Fibroblast of skin of right biceps (primary cell): ENCODE data around the gene SOHLH2.

ENCODE experiments used
- DNase-seq: peaks from one replicate; pipeline ENCODE4 v3.0.0-alpha.2; 2013

Gene SOHLH2

DNA sequence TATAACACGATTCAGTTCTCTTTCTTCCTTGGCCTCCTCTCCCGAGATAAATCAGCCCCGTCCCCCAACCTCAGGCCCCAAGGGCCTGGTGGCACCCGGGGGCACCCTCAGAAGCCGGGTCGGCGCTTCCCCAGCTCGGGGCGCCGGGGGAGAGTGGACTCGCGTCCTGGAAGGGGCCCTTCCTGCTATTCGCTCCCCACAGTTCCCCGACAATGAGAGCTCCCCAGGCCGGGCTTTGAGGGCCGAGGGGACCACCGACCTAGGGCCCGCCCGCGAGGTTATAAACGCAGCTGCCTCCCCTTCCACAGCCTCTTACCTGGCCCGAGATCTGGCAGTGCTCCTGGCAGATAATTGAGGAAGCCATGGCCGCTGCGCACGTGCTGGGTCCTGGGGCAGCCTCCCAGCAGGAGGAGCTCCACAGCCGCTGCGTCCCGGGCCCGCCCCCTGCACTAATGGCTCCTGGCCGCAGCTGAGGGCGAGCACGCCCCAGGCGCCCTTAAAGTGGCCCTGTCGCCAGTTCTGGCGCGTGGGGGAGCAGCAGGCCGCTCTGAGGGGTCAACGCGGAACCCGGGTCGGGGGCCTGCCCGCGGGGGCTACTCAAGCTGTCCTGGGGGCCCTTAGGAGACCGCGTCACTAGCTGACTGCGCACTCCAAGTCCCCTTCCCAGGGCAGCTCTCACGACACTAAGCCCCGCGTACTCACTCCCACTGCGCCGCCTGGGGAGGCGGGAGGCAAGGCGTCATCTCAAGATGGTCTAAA, at the start of gene SOHLH2:
SOHLH2 (minus strand) TSS at position 394 of the 759 bp plus-strand sequence; CDS start at position 364, 30 bp downstream.
- no peak for DNase-seq

GRCh38 chr13:36261976-36262375, 47.6 kb upstream of the SOHLH2 start:
- DNase-seq: no peak

DNA sequence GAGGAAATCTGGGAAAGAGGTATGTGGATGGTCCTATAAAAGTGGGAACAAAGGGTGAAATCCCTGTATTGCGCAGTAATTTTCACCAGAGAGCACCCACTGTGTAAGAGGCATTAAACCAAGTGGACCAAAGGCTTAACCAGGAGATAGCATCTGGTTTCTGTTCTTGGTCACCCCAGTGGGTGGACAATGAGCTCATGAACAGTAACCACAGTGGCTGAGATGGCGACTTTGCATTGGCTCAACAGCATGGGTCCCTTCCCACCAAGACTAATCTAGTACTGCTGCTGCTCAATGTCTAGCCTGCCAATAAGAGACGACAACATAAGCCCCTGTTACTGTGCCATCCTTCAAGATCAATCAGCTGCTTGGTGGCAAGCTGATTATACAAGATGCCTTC, 46.7 kb upstream of the SOHLH2 start:
- DNase-seq: no peak

- DNase-seq: no peak
Observed at GRCh38 chr13:36259361-36260137, 45.2 kb upstream of the SOHLH2 start.

DNA sequence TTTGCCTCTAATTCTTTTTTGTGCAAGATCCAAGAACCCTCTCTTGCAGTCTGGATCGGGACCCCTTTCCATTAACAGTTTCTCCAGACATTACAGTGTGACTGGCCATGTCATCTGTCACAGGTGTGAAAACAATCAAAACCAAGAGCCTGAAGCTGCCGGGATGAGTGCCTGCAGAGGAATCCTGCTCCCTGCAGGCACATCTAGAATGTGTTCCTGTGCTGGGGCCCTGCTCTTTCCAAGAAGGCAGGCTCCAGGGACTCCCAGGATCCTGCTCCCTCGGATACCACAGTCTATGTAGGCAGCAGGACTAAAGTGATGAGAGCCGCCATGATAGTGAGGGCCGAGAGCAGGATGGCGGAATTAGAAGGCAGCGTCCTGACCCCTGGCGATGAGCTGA, 44.5 kb upstream of the SOHLH2 start:
- no peak for DNase-seq

- no peak for DNase-seq
Observed at GRCh38 chr13:36251526-36251925, 37.2 kb upstream of the SOHLH2 start.

- DNase-seq: no peak
Observed at GRCh38 chr13:36251017-36251416, 36.7 kb upstream of the SOHLH2 start.

GRCh38 chr13:36248700-36249099, 34.3 kb upstream of the SOHLH2 start:
- DNase-seq: no peak

GRCh38 chr13:36244990-36245389, 30.6 kb upstream of the SOHLH2 start:
- DNase-seq: no peak

DNA sequence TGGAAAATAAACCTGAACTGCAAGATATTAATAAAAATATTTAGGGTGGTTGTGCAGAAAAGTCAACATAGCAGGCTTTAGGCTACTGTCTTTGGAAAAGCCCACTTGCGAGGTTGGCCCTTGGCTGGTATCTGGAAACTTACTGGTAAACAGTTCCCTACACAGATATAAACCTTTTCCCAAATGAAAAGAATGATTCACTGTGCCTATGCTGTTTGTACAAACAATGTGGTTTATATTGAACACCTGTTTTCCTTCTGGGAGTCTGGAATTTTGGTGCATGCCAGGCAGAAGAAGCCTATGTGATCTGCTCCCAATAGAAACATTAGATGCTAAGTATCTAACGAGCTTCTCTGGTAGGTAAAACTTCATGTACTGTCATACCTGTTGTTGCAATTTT, 29.7 kb upstream of the SOHLH2 start:
- no peak for DNase-seq

- DNase-seq: no peak
Observed at GRCh38 chr13:36242761-36243160, 28.4 kb upstream of the SOHLH2 start.

GRCh38 chr13:36231236-36231635, 16.9 kb upstream of the SOHLH2 start:
- DNase-seq: no peak

- no peak for DNase-seq
Observed at GRCh38 chr13:36224730-36225129, 10.4 kb upstream of the SOHLH2 start.

- DNase-seq: no peak
Observed at GRCh38 chr13:36219883-36220282, 5.5 kb upstream of the SOHLH2 start.

- no peak for DNase-seq
Observed at GRCh38 chr13:36217456-36217855, 3.1 kb upstream of the SOHLH2 start.

DNA sequence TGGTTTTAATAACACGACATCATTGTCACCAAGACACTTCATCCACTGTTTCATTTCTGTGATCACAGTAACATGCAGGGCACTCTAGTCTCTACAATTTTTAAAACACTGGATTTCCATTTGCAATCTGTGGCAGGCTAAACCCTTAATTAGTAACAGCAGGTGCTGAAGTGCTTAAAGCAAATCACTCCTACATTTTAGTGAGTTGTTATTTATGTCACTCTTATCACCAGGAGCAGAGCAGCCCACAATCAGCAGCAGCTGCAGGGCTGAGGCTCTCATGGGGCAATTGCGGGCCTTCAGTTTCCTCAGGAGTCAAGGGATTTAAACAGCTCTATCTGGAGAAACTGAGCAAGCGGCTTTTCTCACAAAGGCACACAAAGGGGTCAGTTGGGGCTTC, 1.6 kb downstream of the SOHLH2 start:
- no peak for DNase-seq

DNA sequence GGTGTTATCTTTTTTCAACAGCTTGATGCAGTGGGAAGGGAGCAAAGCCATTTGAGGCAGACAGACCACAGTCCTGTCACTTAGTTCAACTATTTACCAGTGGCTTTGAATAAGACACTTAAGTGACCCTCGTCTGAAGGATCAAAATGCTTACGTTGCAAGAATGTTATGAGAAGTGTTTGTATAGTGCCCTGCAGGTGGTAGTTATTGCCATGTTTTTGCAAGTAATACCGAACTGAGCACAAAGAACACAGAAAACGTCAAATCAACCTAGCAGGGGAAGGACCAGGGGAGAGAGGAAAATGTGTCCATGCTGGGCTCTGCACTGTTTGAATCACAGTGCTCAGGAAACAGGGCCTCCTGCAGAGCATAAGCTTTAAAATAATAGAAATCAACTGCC, 2.8 kb downstream of the SOHLH2 start:
- DNase-seq: no peak

DNA sequence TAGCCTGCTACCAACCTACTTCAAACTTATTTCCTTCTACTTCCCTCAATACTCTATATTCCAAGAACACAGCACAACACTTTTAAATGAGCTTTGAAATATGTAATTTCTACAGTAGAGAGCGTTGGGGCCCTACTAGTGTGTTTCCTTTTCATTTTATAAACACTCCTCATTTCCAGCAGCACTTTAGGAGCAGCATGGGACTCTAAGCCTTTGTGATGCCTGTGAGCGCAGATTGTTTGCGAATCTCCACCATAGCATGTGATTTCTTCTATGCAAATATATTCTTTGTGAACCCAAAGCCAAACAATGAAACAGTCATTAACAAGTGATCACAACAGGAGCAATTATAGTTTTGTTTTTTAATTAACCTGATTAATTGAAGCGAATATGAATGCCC, 3.6 kb downstream of the SOHLH2 start:
- DNase-seq: no peak

DNA sequence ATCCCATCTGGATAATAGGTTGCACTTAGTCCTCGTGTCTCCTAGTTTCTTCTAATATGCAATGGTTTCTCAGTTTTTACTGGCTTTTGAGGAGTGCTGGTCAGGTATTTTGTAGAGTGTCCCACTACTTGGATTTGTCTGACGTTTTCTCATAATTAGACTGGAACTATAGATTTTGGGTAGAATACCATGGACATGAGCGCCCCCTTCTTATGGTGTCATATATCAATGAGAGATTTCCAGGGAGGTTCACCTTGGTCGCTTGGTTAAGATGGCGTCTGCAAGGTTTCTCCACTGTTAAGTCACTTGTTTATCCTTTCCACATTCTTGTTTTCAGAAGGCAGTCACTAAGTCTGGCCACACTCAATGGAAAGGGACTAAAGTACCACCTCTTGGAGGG, 6.7 kb downstream of the SOHLH2 start:
- no peak for DNase-seq

- DNase-seq: peak; percentile 44
Observed at GRCh38 chr13:36193151-36193855, 21.1 kb downstream of the SOHLH2 start.

DNA sequence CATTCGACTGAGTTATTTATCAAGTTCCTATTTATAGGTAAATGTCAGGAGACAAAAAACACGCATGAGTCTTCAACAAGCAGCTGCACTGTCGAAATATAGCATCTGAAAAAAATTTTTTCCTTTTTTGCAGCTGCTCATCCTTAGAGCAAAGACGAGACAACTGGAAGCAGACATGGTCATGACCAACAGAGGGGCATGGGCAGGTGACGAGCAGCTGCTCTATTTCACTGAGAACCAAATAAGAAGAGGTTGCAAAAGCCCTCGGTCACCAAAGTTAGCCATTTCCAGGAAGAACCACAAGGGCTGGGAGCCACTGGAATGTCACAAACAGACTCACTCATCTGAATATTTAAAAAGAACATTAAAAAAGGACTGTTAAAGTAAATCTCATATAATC, 22.2 kb downstream of the SOHLH2 start:
- no peak for DNase-seq

DNA sequence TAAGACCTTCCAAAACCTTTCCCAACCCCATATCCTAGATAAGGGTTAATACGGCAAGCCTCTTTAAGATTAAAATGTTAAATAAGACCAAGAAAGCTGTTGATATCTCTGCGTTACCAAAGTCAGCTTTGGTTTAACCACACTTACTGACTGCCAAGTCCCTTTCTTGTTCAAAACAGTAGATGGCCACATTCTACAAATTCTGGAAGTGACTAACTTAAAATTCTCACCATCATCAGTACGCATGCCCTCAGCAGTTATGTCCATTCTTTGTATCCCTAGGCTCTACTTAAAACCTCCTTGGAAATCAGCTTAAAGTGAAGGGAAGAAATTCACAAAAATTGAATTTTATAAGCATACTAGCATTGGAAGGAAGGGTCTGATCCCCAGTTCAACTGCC, 23.6 kb downstream of the SOHLH2 start:
- DNase-seq: no peak

- DNase-seq: no peak
Observed at GRCh38 chr13:36188441-36188840, 25.9 kb downstream of the SOHLH2 start.

- no peak for DNase-seq
Observed at GRCh38 chr13:36183901-36184300, 30.5 kb downstream of the SOHLH2 start.
